ENCODE data around the gene TEAD4. TPM values are rescaled to one million over a fixed set of nuclear protein-coding genes. Genes with fewer than 3 reads are reported as not detected.

Gene TEAD4
- total and polyA plus RNA-seq, 10 donors = 5.1 to 24.2 (median 17.4) TPM

DNA sequence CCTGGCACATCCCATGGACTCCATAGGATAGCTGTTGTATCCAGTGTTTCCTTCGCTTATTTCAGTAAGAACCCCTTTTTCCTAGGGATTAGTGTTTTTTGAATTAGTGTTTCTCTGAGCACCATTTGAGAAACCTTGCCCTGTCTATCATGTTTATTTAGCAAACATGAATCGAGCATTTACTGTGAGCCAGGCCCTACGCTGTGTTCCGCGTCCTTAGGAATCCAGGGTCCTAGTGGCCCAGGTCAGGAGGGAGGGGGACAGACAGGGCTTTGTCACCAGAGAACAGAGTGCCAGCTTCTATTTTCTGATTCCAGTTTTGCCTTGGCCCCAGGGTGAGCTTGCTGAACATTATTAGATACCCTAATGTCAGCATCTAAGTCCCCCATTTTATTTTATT, 2.5 kb downstream of the TEAD4 start:
- DNase-seq = no peak
- peak overlapping the region in 1 of 8 donors; percentile 87 for H3K27ac ChIP-seq
- peak overlapping the region in 1 of 8 donors; percentile 73 for H3K4me3 ChIP-seq
- H3K4me1 ChIP-seq = peaks cover 8 to 70% (median 35%) of the 10 kb centered on the region in 6 donors
- no peak for TF ChIP-seq POLR2AphosphoS5 (IDR thresholded peaks at IDR 0.05)
- TF ChIP-seq POLR2A (IDR thresholded peaks at IDR 0.05) = no peak
- TF ChIP-seq CTCF (IDR thresholded peaks at IDR 0.05 in 8 of 11, conservative IDR thresholded peaks at IDR 0.05 in 3 of 11) = no peak
- peaks cover 0 to 80% (median 24%) of the 10 kb centered on the region in 7 donors for H3K27me3 ChIP-seq (replicated peaks in 1 of 7)
- H3K36me3 ChIP-seq = no peaks in the 10 kb centered on the region
- no peaks in the 10 kb centered on the region for H3K9me3 ChIP-seq
- WGBS, 5 donors = 79 to 93% (median 92%) methylated on average over 5 of the region's 5 CpGs
- intact Hi-C loops (cut with DNase I; ENCODE audit: low total_unique reads) = no loop called here

DNA sequence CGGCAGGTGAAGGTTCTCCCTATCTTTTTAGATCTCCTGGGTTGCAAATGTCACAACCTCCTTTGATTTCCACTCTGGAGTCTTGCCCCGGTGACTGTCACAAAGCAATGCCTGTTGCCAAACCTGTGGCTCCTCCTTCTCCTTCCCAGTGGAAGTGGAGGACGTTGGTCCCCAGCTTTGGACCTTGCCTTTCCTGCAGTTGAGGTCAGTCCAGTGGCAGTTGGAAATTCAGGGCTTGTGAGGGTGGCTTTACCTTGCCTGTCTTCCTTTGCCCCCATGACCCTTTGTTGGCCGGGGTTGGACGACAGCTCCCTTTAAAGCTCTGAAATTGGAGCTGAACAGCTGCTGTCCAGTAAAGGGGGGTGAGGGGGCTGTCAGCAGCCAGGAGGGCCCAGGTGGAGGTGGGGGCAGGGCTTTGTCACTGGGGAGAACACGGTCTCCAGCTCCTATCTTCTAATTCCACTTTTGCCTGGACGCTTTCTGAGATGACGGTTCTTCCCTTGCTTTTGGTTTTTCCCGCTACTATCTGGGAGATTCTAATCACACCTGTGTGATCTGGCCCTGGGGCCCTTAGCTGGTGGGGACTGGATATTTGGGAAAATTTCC, 4.1 kb downstream of the TEAD4 start:
- peak overlapping the region in 6 of 8 donors; percentile 20 to 80 (median 71) for H3K27ac ChIP-seq
- DNase-seq = no peak
- no peak for TF ChIP-seq CTCF (IDR thresholded peaks at IDR 0.05 in 8 of 11, conservative IDR thresholded peaks at IDR 0.05 in 3 of 11)
- TF ChIP-seq POLR2A (IDR thresholded peaks at IDR 0.05) = no peak
- peak in 1 of 3 donors; percentile 25 for TF ChIP-seq POLR2AphosphoS5 (IDR thresholded peaks at IDR 0.05)
- intact Hi-C loops (cut with DNase I; ENCODE audit: low total_unique reads) = no loop called here
- H3K4me3 ChIP-seq = peak overlapping the region in 1 of 8 donors; percentile 13
- peaks cover 0 to 64% (median 24%) of the 10 kb centered on the region in 7 donors for H3K27me3 ChIP-seq (replicated peaks in 1 of 7)
- no peaks in the 10 kb centered on the region for H3K9me3 ChIP-seq
- H3K4me1 ChIP-seq = peaks cover 0 to 54% (median 26%) of the 10 kb centered on the region in 6 donors
- no peaks in the 10 kb centered on the region for H3K36me3 ChIP-seq
- WGBS, 5 donors = 42 to 60% (median 59%) methylated on average over 8 to 9 of the region's 9 CpGs

DNA sequence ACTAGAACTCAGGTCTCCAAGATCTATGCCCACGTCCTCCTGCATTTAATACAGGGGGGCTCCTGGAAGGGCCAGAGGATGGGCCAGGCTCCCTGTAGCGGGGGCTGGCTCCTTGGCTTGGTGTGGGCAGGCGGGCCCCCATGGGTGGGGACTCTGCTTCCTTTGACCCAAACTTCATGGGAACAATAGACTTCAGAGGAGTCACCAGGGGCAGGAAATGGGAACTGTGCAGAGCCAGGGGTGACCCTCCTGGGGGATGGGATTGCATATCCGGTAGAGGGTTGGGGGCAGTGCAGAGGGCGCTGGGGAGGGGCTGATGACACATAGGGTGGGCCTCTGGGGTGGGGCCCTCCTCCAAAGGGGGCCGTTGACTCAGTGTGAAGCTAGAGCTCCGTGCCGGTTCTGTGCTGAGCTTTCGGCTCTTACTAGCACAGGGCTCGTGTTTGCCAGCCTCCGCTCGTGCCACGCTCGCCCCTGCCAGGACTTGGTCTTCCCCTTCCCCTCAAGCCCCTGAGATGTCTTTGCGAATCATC, 4.6 kb downstream of the TEAD4 start:
- peak overlapping the region in 1 of 8 donors; percentile 13 for H3K4me3 ChIP-seq

More for the DNA sequence above, 4.6 kb downstream of the TEAD4 start:
- intact Hi-C loops (cut with DNase I; ENCODE audit: low total_unique reads) = no loop called here
- peaks cover 0 to 48% (median 23%) of the 10 kb centered on the region in 6 donors for H3K4me1 ChIP-seq
- no peak for DNase-seq
- peaks cover 0 to 58% (median 24%) of the 10 kb centered on the region in 7 donors for H3K27me3 ChIP-seq (replicated peaks in 1 of 7)
- H3K9me3 ChIP-seq = no peaks in the 10 kb centered on the region
- H3K27ac ChIP-seq = peak overlapping the region in 7 of 8 donors; percentile 20 to 80 (median 71)
- H3K36me3 ChIP-seq = no peaks in the 10 kb centered on the region
- TF ChIP-seq POLR2A (IDR thresholded peaks at IDR 0.05) (no peak), CTCF (IDR thresholded peaks at IDR 0.05 in 8 of 11, conservative IDR thresholded peaks at IDR 0.05 in 3 of 11) (no peak), POLR2AphosphoS5 (IDR thresholded peaks at IDR 0.05) (peak in 2 of 3 donors; percentile 12 to 26)
- WGBS, 5 donors = 47 to 58% (median 55%) methylated on average over 13 to 15 of the region's 15 CpGs

Measured in spleen (tissue), 11 donors.